NCI-H1417 treated with DMSO at 0.1 percent for 48 hours (cell line): ENCODE data around the gene NKD1.

Experiments used
- DNase-seq: peaks from one replicate; lab custom pipeline; 2025; lab: John Stamatoyannopoulos, UW

NKD1 gene

DNA sequence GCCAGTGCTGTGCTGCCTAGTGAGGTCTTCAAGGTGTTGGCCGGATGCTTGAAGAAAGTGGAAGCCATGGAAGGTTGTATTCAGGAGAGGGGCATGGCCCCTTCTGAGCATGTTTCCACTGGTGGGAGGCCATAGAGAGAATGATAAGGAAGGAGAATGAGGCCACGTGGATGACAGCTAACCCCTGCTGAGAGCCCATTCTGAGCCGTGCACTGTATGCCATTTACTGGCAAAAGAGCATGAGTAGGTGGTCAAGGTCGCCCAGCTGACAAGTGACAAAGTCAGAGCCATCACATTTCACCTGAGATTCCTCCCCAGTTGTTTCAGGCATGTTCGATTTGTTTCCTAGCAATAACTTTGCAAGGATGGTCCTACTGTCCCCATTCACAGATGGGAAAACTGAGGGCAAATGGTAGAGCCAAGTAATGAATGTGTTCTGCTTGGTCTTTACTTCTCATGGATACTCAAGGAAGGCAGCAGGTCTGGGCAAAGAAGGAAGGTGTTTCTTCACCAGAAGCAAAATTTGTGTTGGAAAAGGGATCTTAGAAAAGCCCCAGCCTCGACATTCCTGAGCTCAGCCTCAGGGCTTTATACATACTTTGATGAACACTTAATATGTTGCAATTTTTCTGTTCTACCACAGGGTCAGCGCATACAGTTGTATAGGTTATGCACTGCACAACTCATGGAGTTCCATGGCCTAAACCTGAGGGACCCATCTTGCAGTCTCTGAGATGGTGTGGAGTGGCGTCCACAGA is 10.5 kb upstream of the NKD1 start:
- DNase-seq, result no peak

DNA sequence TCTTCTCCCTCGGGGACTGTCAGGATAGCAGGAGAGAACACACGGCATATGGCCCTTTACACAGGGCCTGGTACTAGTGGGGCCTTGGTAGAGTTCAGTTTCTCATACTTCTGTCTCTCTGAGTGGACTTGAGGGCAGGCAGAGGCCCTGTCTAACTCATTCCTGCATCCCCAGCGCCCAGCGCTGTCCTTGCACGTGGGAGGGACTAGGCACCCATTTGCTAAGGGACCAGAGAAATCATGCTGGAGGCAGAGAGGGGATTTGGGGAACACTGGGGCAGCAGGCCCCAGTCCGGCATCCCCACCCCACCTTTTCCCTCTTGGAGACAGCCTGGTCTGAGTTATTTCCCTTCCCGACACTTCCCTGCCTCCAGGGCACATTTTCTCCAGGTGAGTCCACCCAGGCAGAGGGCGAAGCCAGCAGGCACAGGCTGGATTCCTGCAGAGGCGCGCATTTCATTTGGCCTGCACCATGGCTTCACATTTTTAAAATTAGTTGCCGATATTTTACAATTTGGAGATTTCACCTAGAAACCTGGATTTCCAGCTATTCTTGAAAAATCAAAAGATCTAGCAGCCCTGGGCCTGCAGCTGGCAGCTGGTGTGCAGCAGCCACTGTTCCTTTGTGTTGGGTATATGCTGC is 9.7 kb upstream of the NKD1 start:
- no peak for DNase-seq

DNA sequence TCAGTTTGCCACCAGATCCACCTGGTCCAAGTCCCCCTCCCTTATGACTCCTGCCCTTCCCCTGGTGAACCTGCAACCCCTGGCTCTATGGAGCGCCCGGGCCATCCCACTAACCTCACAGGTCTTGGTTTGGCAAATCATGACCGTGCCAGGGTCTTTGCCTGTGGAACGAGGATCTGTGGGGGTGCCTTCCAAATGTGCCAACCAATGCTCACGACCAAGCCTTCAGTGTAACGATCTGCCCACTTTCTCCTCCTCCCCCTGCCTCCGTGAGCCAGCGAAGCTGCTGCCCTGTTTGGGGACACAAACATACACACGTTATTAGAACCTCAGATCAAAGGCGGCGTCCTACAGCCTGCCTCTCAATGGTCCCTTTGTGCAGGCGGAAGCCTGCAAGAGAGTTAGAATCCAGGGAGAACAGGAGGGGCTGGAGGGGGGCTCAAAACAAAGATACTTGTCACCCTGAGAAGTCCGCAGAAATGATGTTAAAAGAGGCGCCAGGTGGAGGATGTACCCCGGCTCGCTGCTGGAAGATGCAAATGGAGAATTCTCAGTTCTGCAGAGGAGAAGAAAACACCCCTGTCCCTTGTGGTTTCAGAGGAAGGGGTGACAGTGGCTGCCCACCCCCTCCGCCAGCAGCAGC is 9.0 kb upstream of the NKD1 start:
- DNase-seq, result no peak

DNA sequence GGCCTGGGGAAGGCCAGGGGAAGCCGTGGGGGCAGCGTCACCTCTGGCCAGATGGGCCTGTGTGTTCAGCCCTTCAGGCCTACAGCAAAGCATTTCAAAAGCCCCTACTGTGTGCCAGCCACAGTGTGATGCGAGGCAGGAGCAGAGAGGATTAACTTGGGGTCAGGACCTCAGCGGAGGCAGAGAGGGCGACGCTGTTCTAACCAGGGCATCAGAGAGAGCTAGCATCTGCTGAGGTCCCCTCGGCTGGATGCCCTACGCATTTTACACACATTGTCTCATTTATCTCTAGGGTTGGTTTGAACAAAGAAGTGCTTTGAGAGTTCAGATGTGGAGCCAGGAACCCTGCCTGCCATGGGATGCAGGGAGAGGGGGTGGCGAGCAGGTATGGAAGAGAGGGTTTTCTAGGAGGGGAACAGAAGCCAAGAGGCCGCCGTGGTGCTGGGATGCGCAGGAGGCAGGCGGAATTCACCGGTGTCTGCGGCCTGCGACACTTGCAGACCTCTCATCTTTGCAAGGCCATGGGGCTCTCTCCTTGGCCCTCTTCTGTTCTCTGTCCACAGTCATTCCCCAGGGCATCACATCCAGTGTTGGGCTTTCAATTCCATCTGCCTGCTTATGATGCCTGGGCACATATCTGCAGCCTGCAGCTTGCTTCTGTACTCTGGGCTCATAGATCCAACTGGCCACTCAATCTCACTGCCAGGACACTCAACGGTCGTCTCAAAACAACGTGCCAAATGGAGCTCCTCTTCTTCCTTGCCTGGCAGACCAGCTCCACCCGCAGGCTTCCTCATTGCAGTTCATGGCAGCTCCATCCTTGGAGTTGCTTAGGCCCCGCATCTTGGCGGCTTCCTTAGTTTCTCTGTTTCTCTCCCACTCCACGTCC is 8.1 kb upstream of the NKD1 start:
- DNase-seq, result no peak

DNA sequence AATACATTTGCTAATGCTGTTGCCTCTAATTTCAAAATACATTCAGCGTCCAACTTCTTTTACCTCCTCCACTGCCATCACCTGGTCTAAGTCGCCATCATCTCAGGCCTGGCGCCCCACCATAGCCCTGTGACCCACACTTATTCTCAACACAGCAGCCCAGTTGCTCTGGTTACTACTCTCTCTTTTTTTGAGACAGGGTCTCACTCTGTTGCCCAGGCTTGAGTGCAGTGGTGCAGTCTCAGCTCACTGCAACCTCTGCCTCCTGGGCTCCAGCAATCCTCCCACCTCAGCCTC is 7.5 kb upstream of the NKD1 start:
- DNase-seq, result no peak

DNA sequence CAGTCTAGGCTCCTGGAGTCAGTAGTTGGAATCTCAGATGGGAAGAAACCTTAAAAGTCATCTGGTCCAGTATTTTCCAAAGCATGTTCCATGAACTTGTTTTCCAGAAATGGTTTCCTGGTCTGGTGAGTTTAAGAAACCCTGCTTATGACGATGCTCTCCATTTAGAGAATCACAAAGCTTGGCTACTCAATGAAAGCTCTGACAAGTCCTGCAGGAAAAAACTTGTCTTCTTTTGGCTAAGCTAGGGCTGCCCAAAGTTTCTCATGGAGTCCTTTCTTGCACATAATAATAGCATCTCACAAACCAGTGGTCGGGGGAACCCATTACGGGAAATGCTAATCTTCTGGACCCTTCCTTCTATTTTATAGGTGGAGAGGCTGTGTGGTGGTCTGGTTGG is 5.5 kb upstream of the NKD1 start:
- DNase-seq, result no peak

DNA sequence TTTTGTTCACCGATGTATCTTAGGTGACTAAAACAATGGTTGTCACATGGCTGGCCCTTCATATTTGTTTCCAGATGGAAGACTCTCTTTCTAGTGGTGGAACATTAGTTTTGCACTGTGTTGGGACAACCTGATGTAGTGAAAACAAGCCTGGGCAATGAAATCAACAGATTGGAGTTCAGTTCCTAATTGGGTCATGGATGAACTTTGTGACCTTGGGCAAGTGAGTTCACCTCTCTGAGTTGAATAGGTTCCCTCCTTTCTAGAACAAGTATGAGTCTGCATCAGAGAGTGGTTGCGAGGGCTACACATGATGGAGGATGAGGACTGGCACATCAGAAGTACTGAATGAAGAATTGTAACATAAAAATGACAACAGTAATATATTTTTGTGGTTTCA is 2.1 kb upstream of the NKD1 start:
- no peak for DNase-seq

DNA sequence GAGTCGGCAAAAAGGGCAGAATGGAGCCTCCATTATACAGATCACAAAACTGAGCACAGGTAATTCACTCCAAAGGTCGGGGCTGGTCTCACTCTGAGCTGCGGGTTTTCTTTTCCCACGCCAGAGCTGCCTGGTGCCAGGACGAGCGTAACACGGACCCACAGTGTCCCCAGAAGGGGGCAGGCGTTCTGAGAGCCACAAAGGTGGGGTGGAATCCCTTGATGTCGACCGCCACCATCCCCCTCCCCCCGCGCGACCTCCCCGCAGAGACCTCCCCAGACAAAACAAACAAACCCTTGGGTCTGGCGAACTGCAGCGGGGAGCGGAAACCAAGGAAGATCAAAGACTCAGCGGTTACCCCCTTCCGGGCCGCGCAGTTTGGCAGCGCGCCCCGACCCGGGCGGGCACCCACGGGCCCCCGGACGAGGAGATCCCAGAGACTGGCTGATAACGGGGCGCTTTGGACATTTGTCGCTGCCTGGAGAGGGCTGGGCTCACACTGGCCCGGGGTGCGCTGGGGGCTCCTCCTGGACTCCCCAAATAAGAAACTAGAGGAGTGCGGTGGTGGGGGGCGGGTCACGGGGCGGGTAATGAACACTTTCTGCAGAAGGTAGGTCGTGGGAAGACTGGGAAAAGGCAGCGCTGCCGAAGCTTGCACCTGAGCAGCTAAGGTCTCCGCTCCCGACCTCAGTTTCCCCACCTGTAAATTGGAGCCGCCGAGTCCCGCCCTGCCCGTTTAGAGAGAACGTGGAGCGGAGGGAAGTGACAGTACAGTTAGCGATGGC is 664 bp upstream of the NKD1 start:
- no peak for DNase-seq

DNA sequence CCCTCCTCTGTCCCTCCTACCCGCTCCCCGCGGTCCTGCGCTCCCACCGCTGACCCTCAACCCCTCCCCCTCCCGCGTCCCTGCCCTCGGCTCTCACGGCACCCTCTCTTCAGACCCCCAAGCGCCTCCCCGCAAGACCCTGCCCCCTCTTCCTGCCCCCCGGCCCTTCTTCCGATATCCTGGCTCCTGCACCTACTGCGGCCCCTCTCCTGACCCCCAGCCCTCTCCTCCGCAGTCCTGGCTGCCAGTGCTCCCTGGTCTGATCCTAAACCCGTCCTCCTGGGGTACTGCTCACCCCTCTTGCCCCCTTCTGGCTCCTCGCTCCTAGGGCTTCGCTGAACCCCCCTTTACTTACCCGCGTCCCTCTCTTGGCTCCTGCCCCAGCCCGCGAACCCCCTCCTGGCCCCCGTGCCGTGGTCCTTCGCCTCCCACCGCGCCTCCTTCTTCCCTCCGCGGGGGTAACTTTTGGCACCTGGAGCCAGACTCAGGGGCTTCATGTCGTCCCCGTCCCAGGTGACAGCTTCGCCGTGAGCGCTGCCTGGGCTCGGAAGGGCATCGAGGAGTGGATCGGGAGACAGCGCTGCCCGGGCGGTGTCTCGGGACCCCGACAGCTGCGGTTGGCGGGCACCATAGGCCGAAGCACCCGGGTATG is 839 bp downstream of the NKD1 start:
- no peak for DNase-seq

DNA sequence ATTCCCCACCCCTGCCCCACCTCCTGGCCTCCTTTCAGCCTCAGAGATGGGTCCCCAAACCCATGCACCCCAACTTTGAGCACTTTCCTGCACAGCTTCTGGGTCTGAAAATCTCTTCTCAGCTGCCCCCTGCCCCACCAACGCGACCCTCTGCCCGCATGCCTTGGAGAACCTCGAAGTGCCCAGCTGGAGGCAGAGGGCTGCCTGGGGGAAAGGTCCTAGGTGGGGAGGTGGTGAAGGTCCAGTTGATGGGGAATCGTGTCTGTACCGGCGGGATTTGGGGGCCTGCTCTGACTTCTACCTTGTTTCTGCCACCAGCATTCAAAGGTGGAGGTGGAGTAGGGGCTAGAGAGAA is 1.3 kb downstream of the NKD1 start:
- no peak for DNase-seq

DNA sequence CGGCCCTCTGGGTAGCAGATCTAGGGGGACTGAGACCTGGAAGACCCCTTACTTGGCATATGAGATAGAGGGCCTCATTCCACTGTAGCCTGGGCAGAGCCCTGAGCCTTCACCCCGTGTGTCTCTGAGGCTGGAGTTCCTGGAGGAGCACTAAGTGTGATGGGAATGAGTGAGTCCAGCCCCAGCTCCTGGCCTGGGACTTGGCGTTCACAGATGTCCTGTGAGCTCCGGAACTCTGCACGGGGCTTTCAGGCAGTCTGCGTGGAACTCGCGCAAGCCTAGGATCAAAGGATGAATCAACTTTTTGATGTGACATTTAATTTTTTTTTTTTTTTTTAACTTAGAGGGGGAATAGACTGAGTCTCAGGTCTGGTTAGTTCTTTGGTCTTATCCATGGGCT is 1.8 kb downstream of the NKD1 start:
- no peak for DNase-seq

DNA sequence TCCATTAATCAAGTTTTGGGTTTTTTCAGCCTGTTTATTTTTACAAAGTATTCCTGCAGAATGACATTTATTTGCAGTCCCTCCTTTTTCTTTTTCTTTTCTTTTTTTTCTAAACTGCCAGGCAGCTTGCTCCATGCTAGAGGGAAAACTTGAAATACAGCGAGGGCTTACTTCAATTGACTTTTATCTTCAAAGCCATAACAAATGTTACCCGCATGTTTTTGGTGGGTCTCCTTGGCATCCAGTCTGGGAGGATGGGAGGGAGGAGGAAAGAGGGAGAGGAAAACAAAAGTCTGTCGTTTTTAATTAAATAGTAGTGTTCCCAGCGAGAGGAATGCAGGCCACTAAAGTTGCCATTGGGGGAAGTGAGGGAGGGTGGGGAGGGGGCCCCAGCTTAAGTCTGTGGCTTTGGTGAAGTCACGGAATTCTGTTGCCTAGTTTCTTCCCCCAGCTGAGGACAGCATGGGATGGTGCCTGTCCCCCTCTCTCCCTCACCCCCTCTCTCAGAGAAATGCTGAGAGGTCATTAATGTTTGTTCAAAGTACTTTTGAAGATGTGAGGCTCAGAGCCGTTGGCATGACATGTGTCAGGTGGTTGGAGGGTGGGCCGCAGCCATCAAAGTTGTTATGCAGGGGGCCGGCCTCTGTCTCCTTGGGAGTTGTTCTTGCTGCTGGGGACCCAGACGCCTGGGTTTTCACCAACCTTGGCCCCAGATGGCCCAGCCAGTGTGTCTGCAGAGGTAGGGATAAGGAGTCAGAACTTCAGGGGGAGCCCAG is 2.9 kb downstream of the NKD1 start:
- no peak for DNase-seq

DNA sequence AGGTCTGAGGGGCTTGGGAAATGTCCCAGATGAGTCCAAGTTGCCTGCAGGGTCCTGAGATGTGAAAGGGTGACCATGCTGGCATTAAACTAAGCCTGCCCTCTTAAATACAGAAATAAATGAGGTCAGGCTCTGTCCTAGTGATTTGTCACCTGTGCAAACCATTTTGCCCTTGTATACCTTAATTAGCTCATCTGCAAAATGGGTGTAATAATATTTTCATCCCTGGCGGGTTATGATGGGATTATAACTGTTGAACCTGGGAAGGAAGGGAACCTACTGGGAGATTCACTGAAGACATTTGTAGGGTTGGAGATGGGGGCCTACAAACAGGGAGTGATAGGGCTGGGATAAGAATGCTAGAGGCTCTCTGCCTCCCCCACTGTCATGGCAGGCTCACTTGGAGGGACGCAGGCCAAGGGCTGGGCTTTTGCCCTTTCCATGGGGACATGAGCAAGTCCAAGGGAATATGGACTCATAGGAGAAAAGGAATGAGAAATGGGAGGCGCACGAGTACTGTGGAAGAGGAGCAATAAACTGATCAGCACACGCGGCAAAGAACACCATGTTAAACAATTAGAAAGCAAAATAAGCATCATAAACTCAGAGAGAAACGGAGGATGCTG is 4.4 kb downstream of the NKD1 start:
- no peak for DNase-seq

DNA sequence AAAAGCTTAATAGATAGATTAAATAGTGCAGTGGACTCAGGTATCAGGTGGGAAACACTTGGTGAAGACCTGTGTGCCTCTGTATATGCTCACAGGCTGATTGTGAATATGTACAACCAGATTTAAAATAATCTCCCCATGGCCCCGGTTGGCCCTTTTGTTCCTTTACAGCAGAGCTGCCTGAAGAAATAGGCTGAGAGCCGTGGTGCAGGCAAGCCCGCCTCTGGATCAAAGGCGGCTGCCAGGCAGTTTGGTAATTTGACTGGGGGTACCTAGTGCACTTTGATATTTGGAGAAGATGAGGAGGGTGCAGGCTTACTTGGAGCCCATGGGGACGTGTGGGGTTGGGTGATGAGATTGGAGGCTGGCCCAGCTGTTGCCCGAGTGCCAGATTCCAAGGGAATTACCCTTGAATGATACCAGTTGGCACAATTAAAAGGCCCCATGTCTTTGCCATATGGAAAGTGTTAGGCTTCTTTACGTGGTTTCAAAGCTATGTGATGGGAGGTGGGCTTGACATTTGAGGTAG is 5.0 kb downstream of the NKD1 start:
- no peak for DNase-seq

DNA sequence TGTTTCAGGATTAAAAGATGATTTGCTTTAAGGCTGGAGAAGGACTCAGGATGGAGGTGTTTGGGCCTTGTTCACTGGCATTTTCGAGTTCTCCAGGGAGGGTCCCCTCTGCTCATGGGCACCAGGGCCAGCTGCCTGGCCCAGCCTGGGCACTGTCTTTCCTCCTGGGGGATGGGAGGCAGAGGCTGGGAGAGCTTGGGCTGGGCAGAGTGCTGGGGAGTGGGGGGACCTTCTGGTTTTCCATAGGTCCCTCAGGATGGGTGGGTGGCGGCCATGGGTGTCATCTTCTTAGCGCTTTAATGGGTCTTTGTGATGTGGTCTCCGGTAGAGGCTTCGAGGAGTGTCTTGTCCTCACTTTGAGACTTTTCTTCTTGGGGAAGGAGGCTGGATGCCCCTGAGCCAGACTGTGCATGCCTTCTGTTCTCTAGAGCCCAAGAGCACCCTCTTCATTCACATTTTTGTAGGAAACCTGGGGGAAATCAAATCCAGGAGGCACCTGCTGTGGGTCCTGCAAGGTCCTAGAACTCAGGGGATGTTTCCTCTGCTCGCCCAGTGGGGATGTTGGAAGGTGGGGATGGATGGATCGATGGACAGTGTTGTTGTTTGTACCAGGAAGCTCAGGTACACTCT is 5.7 kb downstream of the NKD1 start:
- DNase-seq, result no peak

DNA sequence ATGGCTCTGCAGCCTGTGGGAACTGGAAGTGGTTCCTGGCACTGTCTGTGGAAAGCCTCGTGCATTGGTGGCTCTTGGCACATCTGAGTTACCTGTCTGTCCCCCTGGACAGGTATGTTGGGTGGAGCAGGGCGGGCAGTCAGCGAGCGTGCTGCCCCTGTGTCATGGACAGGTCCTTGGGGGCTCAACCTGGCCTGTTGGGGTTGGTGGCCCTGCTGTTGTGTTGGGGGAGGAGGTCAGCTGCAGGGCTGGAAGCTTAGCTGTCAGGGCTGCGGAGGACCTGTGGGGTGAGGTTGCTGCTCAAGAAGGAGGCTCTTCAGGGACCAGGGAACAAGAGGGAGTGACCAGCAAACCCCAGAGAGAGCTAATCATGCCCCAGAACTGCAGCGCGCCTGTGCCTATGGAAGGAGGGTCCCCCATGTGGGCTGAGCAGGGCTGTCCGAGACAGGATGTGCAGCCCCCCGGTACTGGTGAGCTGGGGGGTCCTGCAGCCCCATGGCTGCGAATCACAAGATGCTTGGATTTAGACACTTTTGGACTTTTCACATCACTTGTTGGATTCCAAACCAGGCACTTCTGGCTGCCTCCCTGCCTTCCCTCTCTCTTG is 7.2 kb downstream of the NKD1 start:
- no peak for DNase-seq

DNA sequence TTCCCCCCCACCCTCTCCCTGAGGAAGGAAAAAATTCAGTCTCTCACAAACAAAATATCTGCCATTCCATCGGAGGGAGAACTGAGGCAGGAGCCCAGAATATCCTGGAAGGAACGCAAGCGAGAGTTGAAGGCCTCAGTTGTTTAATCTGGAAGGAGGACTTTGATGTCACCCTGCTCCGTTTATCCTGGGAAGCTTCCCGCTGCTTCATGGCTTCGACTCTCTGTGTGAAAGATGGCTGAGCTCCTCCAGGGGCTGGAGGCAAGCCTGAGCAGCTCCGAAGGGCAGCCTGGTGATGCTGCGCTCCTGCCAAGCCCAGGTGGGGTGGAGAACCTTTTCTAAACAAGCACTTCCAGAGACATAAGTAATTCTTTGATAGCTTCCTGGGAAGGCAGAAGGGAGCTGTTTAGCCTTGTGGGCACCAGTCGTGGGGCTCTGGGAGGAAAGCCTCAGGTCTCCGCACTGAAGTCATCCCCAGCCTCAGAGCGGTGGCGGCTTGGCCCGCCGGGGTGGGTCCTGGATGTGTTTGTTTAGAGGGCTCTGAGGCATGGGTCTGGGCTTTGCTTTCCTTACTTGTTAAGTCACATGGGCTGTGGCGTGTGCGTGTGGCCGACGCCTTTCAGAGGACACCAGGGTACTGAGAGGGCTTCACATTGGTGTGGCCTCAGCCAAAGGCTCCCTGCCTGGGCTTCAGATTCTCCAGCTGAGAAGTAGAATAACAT is 7.9 kb downstream of the NKD1 start:
- DNase-seq, result no peak

DNA sequence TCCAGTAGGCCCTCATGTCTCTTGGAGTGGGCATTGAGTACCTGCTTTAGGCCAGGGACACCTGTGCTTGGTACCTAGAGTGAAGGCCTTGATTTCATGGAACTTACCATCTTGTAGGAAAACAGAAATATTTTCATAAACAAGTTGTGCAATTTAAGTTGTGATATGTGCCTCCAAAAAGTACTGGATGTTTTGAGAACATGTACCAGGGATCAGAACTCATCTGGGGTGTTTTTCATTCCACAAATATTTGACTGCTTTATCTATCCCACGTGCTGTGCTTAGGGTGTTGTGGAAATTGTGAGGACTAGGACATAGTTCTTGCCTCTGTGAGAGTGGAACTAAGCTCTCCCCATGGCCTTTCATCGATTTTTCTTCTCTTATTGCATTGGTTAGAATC is 8.8 kb downstream of the NKD1 start:
- DNase-seq, result no peak
